ENCODE measurements around the gene LARGE1.

The LARGE1 gene

DNA sequence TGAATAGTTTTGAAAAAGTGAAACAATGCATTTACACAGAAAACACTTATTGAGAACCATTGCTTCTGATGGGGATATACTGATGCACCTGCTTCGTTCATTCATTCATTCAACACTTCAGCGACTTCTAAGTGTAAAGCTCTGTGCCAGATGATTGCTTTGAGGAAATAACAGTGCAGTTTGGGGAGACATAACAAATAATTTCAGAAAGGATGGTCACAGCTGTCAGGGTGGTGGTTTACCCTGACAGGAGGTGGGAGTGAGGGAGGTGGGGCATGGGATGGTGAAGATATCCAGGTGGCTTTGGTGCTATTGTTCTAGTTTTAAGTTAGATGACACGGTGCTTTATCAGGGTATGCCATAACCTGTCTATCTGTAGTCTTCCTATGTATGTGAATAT, 344.1 kb downstream of the LARGE1 start:
- in situ Hi-C loops (cut with HindIII; ENCODE audit: low sequenced_read_pairs) = no loop called here
- TF ChIP-seq, protein P1, sequence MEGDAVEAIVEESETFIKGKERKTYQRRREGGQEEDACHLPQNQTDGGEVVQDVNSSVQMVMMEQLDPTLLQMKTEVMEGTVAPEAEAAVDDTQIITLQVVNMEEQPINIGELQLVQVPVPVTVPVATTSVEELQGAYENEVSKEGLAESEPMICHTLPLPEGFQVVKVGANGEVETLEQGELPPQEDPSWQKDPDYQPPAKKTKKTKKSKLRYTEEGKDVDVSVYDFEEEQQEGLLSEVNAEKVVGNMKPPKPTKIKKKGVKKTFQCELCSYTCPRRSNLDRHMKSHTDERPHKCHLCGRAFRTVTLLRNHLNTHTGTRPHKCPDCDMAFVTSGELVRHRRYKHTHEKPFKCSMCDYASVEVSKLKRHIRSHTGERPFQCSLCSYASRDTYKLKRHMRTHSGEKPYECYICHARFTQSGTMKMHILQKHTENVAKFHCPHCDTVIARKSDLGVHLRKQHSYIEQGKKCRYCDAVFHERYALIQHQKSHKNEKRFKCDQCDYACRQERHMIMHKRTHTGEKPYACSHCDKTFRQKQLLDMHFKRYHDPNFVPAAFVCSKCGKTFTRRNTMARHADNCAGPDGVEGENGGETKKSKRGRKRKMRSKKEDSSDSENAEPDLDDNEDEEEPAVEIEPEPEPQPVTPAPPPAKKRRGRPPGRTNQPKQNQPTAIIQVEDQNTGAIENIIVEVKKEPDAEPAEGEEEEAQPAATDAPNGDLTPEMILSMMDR (IDR thresholded peaks at IDR 0.05; ENCODE audit: low read depth, low read length, missing control alignments) = no peak
- H3K4me3 ChIP-seq (ENCODE audit: low read depth, low read length) = no peak overlapping the region
- DNase-seq (ENCODE audit: low read depth) = no peak

DNA sequence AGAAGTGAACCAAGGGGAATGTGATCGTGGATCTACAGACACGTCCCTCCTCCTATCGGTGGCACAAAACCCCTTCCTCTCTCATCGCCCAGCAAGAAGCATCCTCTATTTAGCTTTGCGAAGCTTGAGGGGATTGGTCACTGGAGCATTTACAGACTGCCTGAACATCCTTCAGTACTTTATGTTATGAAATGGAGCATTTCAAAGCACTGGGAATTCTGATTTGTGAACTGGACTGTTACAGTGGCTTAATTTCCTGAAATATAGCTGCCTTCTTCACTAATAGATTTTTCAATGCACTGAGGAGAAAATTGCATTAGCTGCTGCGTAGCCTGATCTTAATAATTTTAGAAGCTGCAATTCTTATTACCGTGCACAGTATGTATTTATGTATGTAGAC, 344.5 kb downstream of the LARGE1 start:
- H3K4me3 ChIP-seq (ENCODE audit: low read depth, low read length) = no peak overlapping the region
- TF ChIP-seq, protein P1 (IDR thresholded peaks at IDR 0.05; ENCODE audit: low read depth, low read length, missing control alignments) = no peak
- in situ Hi-C loops (cut with HindIII; ENCODE audit: low sequenced_read_pairs) = no loop called here
- DNase-seq (ENCODE audit: low read depth) = no peak

DNA sequence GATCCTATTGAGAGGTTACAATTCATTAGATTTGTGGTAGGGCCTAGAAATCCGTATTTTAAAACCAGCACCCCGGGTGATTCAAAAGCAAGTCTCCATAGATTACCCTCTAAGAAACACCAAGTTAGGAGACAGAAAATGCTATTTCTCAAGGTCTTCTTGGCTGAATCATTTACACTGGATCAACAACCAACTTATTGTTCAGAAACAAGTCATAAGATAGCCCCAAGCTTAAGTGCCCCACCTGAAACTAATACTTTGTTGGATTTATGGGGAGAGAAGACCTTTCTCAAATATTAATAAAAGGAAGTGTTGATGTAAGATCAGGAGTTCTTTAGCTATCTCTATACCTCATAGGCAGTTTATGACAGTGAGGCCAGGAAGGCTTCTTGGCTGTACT, 345.2 kb downstream of the LARGE1 start:
- H3K4me3 ChIP-seq (ENCODE audit: low read depth, low read length) = no peak overlapping the region
- TF ChIP-seq, protein P1 (IDR thresholded peaks at IDR 0.05; ENCODE audit: low read depth, low read length, missing control alignments) = no peak
- DNase-seq (ENCODE audit: low read depth) = no peak
- in situ Hi-C loops (cut with HindIII; ENCODE audit: low sequenced_read_pairs) = no loop called here

DNA sequence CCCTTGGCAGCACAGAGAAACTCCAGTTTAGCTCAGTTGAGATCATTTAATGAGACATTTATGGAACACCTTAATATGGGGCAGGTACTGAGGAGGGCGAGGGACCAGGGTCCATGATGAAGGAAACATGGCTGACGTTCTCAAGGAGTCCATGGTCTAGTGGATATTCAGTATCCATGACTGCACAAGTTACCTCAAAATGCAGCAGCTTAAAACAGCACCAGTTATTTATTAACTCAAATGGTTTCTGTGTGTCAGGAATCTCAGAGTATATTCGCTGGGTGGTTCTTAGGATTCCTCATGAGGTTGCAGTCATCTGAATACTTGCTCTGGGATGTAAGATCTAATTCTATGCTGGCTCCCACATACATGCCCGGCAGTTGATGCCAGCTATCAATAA, 346.8 kb downstream of the LARGE1 start:
- in situ Hi-C loops (cut with HindIII; ENCODE audit: low sequenced_read_pairs) = no loop called here
- DNase-seq (ENCODE audit: low read depth) = no peak

DNA sequence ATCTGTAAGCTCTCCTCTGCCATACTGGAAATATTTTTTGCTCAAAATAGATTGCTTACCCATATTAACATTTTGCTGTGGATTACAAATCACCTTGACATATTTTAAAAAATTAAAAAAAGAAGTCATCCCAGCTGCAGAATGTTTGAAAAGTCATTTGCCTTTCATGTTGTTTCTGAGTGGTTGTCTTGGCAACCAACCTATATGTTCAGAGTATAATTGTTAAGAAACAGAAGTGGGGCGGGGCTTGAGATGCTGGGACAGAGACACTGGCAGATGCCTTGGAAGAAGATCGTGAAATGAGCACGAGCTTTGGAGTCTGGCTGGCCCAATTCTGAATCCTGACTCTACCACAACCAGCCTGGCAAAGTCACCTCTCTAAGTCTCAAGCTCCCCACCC, 348.2 kb downstream of the LARGE1 start:
- TF ChIP-seq, protein P1 (IDR thresholded peaks at IDR 0.05; ENCODE audit: low read depth, low read length, missing control alignments) = no peak

More for the DNA sequence above, 346.8 kb downstream of the LARGE1 start:
- TF ChIP-seq, protein P1 (IDR thresholded peaks at IDR 0.05; ENCODE audit: low read depth, low read length, missing control alignments) = no peak
- no peak overlapping the region for H3K4me3 ChIP-seq (ENCODE audit: low read depth, low read length)

DNA sequence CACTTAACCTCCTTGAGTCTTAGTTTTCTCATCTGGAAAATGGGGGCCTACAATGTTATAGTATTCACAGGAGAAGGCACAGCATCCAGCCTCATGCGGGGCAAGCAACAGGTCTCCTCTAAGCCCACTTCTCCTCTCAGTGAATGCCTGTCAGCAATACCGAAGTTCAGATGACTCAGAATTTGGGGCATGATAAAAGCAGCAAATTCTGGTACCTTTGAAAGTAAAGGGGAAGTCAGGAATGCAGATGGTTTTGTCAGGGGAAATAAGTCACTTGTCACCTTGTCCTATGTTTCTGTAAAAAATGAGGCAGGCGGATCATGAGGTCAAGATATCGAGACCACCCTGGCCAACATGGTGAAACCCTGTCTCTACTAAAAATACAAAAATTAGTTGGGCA, 350.2 kb downstream of the LARGE1 start:
- in situ Hi-C loops (cut with HindIII; ENCODE audit: low sequenced_read_pairs) = no loop called here

More for the DNA sequence above, 348.2 kb downstream of the LARGE1 start:
- H3K4me3 ChIP-seq (ENCODE audit: low read depth, low read length) = no peak overlapping the region
- DNase-seq (ENCODE audit: low read depth) = no peak
- in situ Hi-C loops (cut with HindIII; ENCODE audit: low sequenced_read_pairs) = no loop called here

More for the DNA sequence above, 350.2 kb downstream of the LARGE1 start:
- no peak for DNase-seq (ENCODE audit: low read depth)
- TF ChIP-seq, protein P1 (IDR thresholded peaks at IDR 0.05; ENCODE audit: low read depth, low read length, missing control alignments) = no peak
- H3K4me3 ChIP-seq (ENCODE audit: low read depth, low read length) = no peak overlapping the region

Data from astrocyte of the cerebellum (primary cell).